ENCODE data around the gene MESD. TPM values are rescaled to one million over a fixed set of nuclear protein-coding genes. Genes with fewer than 3 reads are reported as not detected.
"Not testable (repeated sequence)": the region's sequence is repeated elsewhere in the genome, so short reads cannot be mapped to it uniquely, and the experiment has no call there.

MESD gene
- total RNA-seq, 2 donors from 2014 or later: 31.7 to 35.8 TPM

- Mint-ChIP-seq H3K27me3 (ENCODE audit: insufficient read depth) (no peaks in the 10 kb centered on the region), H3K4me3 (no peak overlapping the region), H3K27ac (peak overlapping the region; percentile 89), H3K9me3 (peaks cover 17% of the 10 kb centered on the region), H3K4me1 (peaks cover 44% of the 10 kb centered on the region), H3K36me3 (ENCODE audit: low read depth) (peaks cover 43% of the 10 kb centered on the region)
- peak; percentile 29 for DNase-seq
- no peak overlapping the region for H3K27ac ChIP-seq (ENCODE audit: low read depth, low read length)
- H3K9ac ChIP-seq (ENCODE audit: extremely low read depth, low read length, poor library complexity, severe bottlenecking): no peak overlapping the region
- H3K9me3 ChIP-seq (ENCODE audit: control insufficient read depth, low read length): no peaks in the 10 kb centered on the region
- TF ChIP-seq, protein P1, sequence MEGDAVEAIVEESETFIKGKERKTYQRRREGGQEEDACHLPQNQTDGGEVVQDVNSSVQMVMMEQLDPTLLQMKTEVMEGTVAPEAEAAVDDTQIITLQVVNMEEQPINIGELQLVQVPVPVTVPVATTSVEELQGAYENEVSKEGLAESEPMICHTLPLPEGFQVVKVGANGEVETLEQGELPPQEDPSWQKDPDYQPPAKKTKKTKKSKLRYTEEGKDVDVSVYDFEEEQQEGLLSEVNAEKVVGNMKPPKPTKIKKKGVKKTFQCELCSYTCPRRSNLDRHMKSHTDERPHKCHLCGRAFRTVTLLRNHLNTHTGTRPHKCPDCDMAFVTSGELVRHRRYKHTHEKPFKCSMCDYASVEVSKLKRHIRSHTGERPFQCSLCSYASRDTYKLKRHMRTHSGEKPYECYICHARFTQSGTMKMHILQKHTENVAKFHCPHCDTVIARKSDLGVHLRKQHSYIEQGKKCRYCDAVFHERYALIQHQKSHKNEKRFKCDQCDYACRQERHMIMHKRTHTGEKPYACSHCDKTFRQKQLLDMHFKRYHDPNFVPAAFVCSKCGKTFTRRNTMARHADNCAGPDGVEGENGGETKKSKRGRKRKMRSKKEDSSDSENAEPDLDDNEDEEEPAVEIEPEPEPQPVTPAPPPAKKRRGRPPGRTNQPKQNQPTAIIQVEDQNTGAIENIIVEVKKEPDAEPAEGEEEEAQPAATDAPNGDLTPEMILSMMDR (conservative IDR thresholded peaks at IDR 0.05): no peak
- no peak overlapping the region for H3K4me3 ChIP-seq (ENCODE audit: low read length)
- peaks cover 13% of the 10 kb centered on the region for H3K4me1 ChIP-seq (ENCODE audit: control insufficient read depth, insufficient read depth, low read length)
- H3K36me3 ChIP-seq (ENCODE audit: control insufficient read depth, insufficient read depth, low read length): peaks cover 25% of the 10 kb centered on the region
- 88 to 93% methylated on average over 6 to 8 of the region's 8 CpGs for WGBS, 2 experiments (ENCODE audit: insufficient coverage in 1 of 2, insufficient read length in 1 of 2)
- no peaks in the 10 kb centered on the region for H3K27me3 ChIP-seq (ENCODE audit: control insufficient read depth, insufficient read depth, low read length, poor library complexity, severe bottlenecking)
Observed at GRCh38 chr15:80966431-80967197, 23.0 kb downstream of the MESD start.

GRCh38 chr15:80965454-80965853 is 24.2 kb downstream of the MESD start:
- Histone ChIP-seq H3K4me1 (ENCODE audit: control insufficient read depth, insufficient read depth, low read length) (peaks cover 11% of the 10 kb centered on the region), H3K36me3 (ENCODE audit: control insufficient read depth, insufficient read depth, low read length) (peaks cover 31% of the 10 kb centered on the region)
- Mint-ChIP-seq H3K4me1 (peaks cover 38% of the 10 kb centered on the region), H3K9me3 (peaks cover 17% of the 10 kb centered on the region), H3K36me3 (ENCODE audit: low read depth) (peaks cover 51% of the 10 kb centered on the region)
- not testable (repeated sequence) for DNase-seq; H3K27ac ChIP-seq (ENCODE audit: low read depth, low read length); H3K27me3 Mint-ChIP-seq (ENCODE audit: insufficient read depth); H3K27me3 ChIP-seq (ENCODE audit: control insufficient read depth, insufficient read depth, low read length, poor library complexity, severe bottlenecking); H3K4me3 ChIP-seq (ENCODE audit: low read length); H3K9me3 ChIP-seq (ENCODE audit: control insufficient read depth, low read length); H3K9ac ChIP-seq (ENCODE audit: extremely low read depth, low read length, poor library complexity, severe bottlenecking); H3K27ac Mint-ChIP-seq; H3K4me3 Mint-ChIP-seq

GRCh38 chr15:80958818-80959495 is 30.7 kb downstream of the MESD start:
- Histone ChIP-seq H3K27ac (ENCODE audit: low read depth, low read length) (no peak overlapping the region), H3K9ac (ENCODE audit: extremely low read depth, low read length, poor library complexity, severe bottlenecking) (no peak overlapping the region), H3K4me1 (ENCODE audit: control insufficient read depth, insufficient read depth, low read length) (peaks cover 4% of the 10 kb centered on the region), H3K4me3 (ENCODE audit: low read length) (no peak overlapping the region), H3K36me3 (ENCODE audit: control insufficient read depth, insufficient read depth, low read length) (peaks cover 26% of the 10 kb centered on the region), H3K27me3 (ENCODE audit: control insufficient read depth, insufficient read depth, low read length, poor library complexity, severe bottlenecking) (no peaks in the 10 kb centered on the region), H3K9me3 (ENCODE audit: control insufficient read depth, low read length) (peaks cover 10% of the 10 kb centered on the region)
- H3K4me3 Mint-ChIP-seq: no peak overlapping the region
- TF ChIP-seq, protein P1 (conservative IDR thresholded peaks at IDR 0.05): no peak
- WGBS, 2 experiments (ENCODE audit: insufficient coverage in 1 of 2, insufficient read length in 1 of 2): 91 to 97% methylated on average over 9 of the region's 9 CpGs
- H3K4me1 Mint-ChIP-seq: peaks cover 40% of the 10 kb centered on the region
- DNase-seq: no peak
- no peaks in the 10 kb centered on the region for H3K27me3 Mint-ChIP-seq (ENCODE audit: insufficient read depth)
- no peak overlapping the region for H3K27ac Mint-ChIP-seq
- H3K36me3 Mint-ChIP-seq (ENCODE audit: low read depth): peaks cover 42% of the 10 kb centered on the region
- peaks cover under 1% of the 10 kb centered on the region for H3K9me3 Mint-ChIP-seq
